Esophagus muscularis mucosa (tissue), 4 donors: ENCODE data around the gene MORN3.

Experiments
- EP300 ChIP-seq: sonication (generic); formaldehyde crosslinking; IDR thresholded peaks from one replicate; pipeline ENCODE4 v1.6.1; 2017; ENCODE audit warnings: antibody characterized with exemption
- POLR2A ChIP-seq: fragments of 450-650 bp; IDR thresholded peaks from one replicate; pipeline ENCODE4 v1.6.1; 2017; ENCODE audit warnings: antibody characterized with exemption, moderate library complexity, mild to moderate bottlenecking, low read depth
- POLR2AphosphoS5 ChIP-seq, 2 donors: sonication (generic); formaldehyde crosslinking; IDR thresholded peaks; one replicate each; pipeline ENCODE4 v1.6.1; 2017; ENCODE audit warnings: antibody characterized with exemption in 2 of 2
- TF ChIP-seq, protein P1 (sequence below), 3 experiments: fragments of 200-600 bp in 2 of 3; fragments of 450-650 bp in 1 of 3; sonication (generic) in 2 of 3; IDR thresholded peaks; one replicate each; pipeline ENCODE4 v1.5.1; 2017 to 2019; ENCODE audit warnings: antibody characterized with exemption in 3 of 3, mild to moderate bottlenecking in 2 of 3, moderate library complexity in 1 of 3

DNA sequence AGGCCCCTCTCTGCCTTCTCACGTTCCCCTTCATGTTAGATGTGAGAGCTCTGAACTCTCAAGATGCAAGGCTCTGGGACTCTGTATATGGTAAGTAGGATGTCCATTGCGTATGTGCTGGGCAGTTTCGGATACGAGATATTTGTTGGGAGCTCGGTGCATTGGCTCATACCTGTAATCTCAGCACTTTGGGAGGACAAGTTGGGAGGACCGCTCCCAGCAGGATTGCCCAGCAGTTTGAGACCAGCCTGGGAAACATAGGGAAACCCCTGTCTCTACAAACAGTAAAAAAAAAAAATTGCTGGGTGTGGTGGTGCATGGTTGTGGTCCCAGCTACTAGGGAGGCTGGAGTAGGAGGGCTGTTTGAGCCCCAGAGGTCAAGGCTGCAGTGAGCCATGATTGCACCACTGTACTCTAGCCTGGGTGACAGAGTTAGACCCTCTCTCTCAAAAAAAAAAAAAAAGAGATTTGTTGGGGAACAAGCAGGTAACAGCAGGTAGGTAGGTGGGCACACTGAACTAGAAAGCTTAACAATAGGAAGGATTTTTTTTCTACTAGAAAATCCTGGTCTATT, 46.5 kb upstream of the MORN3 start:
- TF ChIP-seq POLR2AphosphoS5 (IDR thresholded peaks at IDR 0.05) (no peak), POLR2A (no peak), EP300 (no peak)
- TF ChIP-seq, protein P1, sequence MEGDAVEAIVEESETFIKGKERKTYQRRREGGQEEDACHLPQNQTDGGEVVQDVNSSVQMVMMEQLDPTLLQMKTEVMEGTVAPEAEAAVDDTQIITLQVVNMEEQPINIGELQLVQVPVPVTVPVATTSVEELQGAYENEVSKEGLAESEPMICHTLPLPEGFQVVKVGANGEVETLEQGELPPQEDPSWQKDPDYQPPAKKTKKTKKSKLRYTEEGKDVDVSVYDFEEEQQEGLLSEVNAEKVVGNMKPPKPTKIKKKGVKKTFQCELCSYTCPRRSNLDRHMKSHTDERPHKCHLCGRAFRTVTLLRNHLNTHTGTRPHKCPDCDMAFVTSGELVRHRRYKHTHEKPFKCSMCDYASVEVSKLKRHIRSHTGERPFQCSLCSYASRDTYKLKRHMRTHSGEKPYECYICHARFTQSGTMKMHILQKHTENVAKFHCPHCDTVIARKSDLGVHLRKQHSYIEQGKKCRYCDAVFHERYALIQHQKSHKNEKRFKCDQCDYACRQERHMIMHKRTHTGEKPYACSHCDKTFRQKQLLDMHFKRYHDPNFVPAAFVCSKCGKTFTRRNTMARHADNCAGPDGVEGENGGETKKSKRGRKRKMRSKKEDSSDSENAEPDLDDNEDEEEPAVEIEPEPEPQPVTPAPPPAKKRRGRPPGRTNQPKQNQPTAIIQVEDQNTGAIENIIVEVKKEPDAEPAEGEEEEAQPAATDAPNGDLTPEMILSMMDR (IDR thresholded peaks at IDR 0.05): no peak
